ENCODE data around the gene WWOX. TPM values are rescaled to one million over a fixed set of nuclear protein-coding genes. Genes with fewer than 3 reads are reported as not detected.
"Not testable (repeated sequence)": the region's sequence is repeated elsewhere in the genome, so short reads cannot be mapped to it uniquely, and the experiment has no call there.

Gene WWOX
- total RNA-seq, 2 donors from 2014 or later, result 30.0 to 35.4 TPM

DNA sequence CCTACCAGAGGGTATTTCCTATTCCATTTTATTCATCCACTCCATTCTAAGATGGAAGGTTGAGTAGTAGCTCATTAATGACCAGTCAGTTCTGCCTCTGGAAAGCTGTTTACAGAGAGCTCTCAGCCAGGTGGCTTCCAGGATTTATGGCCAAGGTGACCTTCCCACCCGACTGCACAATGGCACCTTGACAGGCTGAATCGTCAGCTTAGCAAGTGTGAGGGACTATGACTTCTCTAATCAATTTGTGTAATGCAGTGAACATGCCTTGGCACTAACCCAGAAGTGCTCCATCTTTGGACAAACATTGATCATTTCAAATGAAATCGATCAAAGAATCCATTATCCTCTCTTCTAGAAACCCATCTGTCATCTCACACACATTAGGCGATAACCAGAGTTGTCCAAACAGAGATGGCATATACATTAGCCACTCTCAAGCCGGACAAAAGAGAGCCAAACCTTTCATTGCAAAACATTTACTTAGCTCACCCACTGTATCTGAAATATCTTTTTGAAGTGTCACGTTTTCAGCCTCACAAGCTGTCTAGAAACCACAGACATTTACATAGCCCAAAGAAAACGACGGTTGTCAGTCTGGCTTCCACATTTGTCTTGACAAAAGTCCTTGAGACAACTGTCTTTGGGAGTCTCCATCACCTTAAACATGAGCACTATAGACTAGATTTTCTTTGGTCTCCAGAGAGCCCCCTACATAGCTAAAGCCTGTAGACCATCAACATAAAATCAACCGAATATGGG, 41.5 kb upstream of the WWOX start:
- Histone ChIP-seq H3K9me3 (ENCODE audit: control insufficient read depth, low read length) (no peaks in the 10 kb centered on the region), H3K27me3 (ENCODE audit: control insufficient read depth, insufficient read depth, low read length, poor library complexity, severe bottlenecking) (no peaks in the 10 kb centered on the region), H3K9ac (ENCODE audit: extremely low read depth, low read length, poor library complexity, severe bottlenecking) (no peak overlapping the region), H3K27ac (ENCODE audit: low read depth, low read length) (no peak overlapping the region), H3K4me1 (ENCODE audit: control insufficient read depth, insufficient read depth, low read length) (no peaks in the 10 kb centered on the region), H3K36me3 (ENCODE audit: control insufficient read depth, insufficient read depth, low read length) (no peaks in the 10 kb centered on the region), H3K4me3 (ENCODE audit: low read length) (no peak overlapping the region)
- H3K9me3 Mint-ChIP-seq, result no peaks in the 10 kb centered on the region
- peaks cover 2% of the 10 kb centered on the region for H3K4me1 Mint-ChIP-seq
- H3K36me3 Mint-ChIP-seq (ENCODE audit: low read depth), result no peaks in the 10 kb centered on the region
- H3K27me3 Mint-ChIP-seq (ENCODE audit: insufficient read depth), result peaks cover 97% of the 10 kb centered on the region
- no peak overlapping the region for H3K27ac Mint-ChIP-seq
- no peak for DNase-seq
- no peak overlapping the region for H3K4me3 Mint-ChIP-seq
- TF ChIP-seq, protein P1, sequence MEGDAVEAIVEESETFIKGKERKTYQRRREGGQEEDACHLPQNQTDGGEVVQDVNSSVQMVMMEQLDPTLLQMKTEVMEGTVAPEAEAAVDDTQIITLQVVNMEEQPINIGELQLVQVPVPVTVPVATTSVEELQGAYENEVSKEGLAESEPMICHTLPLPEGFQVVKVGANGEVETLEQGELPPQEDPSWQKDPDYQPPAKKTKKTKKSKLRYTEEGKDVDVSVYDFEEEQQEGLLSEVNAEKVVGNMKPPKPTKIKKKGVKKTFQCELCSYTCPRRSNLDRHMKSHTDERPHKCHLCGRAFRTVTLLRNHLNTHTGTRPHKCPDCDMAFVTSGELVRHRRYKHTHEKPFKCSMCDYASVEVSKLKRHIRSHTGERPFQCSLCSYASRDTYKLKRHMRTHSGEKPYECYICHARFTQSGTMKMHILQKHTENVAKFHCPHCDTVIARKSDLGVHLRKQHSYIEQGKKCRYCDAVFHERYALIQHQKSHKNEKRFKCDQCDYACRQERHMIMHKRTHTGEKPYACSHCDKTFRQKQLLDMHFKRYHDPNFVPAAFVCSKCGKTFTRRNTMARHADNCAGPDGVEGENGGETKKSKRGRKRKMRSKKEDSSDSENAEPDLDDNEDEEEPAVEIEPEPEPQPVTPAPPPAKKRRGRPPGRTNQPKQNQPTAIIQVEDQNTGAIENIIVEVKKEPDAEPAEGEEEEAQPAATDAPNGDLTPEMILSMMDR (conservative IDR thresholded peaks at IDR 0.05), result no peak
- WGBS, 2 experiments (ENCODE audit: insufficient coverage in 1 of 2, insufficient read length in 1 of 2), result 93 to 94% methylated on average over 8 to 9 of the region's 9 CpGs

DNA sequence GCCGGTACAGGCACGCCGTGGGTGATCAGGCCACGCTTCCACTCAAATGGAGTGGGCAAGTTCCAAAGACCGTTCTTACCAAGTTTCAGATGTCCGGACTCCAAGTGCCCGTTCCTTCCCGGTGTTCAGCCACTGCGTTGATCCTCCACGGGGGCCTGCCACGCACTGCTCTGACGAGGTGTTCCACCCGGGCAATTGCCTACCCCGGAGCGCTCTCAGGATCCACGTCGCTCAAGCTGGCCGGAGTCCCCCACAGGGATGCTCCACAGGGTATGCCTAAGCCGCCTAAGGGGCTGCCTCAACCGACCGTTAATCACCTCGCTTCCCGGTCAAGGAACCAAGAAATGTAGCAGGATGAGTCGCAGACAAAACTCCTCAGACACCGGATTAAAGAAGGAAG, 39.6 kb upstream of the WWOX start:
- not testable (repeated sequence) for H3K9ac ChIP-seq (ENCODE audit: extremely low read depth, low read length, poor library complexity, severe bottlenecking); H3K4me3 Mint-ChIP-seq; DNase-seq; H3K9me3 ChIP-seq (ENCODE audit: control insufficient read depth, low read length); H3K27ac Mint-ChIP-seq; H3K36me3 ChIP-seq (ENCODE audit: control insufficient read depth, insufficient read depth, low read length); H3K27ac ChIP-seq (ENCODE audit: low read depth, low read length); H3K4me3 ChIP-seq (ENCODE audit: low read length); H3K4me1 ChIP-seq (ENCODE audit: control insufficient read depth, insufficient read depth, low read length); H3K9me3 Mint-ChIP-seq; H3K27me3 ChIP-seq (ENCODE audit: control insufficient read depth, insufficient read depth, low read length, poor library complexity, severe bottlenecking); H3K36me3 Mint-ChIP-seq (ENCODE audit: low read depth); H3K4me1 Mint-ChIP-seq
- peaks cover 97% of the 10 kb centered on the region for H3K27me3 Mint-ChIP-seq (ENCODE audit: insufficient read depth)
- WGBS, 2 experiments (ENCODE audit: insufficient coverage in 1 of 2, insufficient read length in 1 of 2), result 86 to 94% methylated on average over 23 to 25 of the region's 25 CpGs

DNA sequence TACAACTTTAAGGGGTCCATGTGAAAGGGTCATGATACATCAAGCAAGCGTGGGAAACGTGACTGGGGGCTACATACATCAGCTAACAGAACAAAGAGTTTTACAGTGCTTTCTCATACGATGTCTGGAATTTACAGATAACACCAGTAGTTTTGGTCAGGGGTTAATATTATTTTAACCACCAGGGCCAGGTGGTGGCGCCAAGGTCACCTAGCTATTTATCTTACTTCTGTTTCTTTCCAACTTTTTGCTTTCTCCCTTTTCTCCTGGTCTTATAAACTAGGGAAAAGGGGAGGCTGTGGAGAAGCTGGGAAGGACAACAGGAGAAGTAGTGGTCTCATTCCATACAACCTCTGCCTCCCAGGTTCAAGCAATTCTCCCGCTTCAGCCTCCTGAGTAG, 39.2 kb upstream of the WWOX start:
- no peaks in the 10 kb centered on the region for H3K36me3 Mint-ChIP-seq (ENCODE audit: low read depth)
- no peak overlapping the region for H3K4me3 ChIP-seq (ENCODE audit: low read length)
- peaks cover 2% of the 10 kb centered on the region for H3K4me1 Mint-ChIP-seq
- H3K9ac ChIP-seq (ENCODE audit: extremely low read depth, low read length, poor library complexity, severe bottlenecking), result no peak overlapping the region
- no peak overlapping the region for H3K4me3 Mint-ChIP-seq
- DNase-seq, result no peak
- no peak overlapping the region for H3K27ac ChIP-seq (ENCODE audit: low read depth, low read length)
- H3K9me3 Mint-ChIP-seq, result no peaks in the 10 kb centered on the region
- H3K27me3 ChIP-seq (ENCODE audit: control insufficient read depth, insufficient read depth, low read length, poor library complexity, severe bottlenecking), result no peaks in the 10 kb centered on the region
- H3K9me3 ChIP-seq (ENCODE audit: control insufficient read depth, low read length), result no peaks in the 10 kb centered on the region
- TF ChIP-seq, protein P1 (conservative IDR thresholded peaks at IDR 0.05), result peak; percentile 59
- WGBS, 2 experiments (ENCODE audit: insufficient coverage in 1 of 2, insufficient read length in 1 of 2), result 50 to 60% methylated on average over 2 to 5 of the region's 5 CpGs
- H3K36me3 ChIP-seq (ENCODE audit: control insufficient read depth, insufficient read depth, low read length), result no peaks in the 10 kb centered on the region
- no peaks in the 10 kb centered on the region for H3K4me1 ChIP-seq (ENCODE audit: control insufficient read depth, insufficient read depth, low read length)
- H3K27me3 Mint-ChIP-seq (ENCODE audit: insufficient read depth), result peaks cover 96% of the 10 kb centered on the region
- H3K27ac Mint-ChIP-seq, result no peak overlapping the region

All from endodermal cell (in vitro differentiated cells).